Sigmoid colon (tissue), 7 donors: ENCODE results near the gene AP4M1. TPM values are rescaled to one million over a fixed set of nuclear protein-coding genes. Genes with fewer than 3 reads are reported as not detected.

Experiments
- DNase-seq: peaks from one replicate; pipeline ENCODE4 v3.0.0-alpha.2; 2019
- H3K27ac ChIP-seq, 4 donors: fragments of 200-600 bp; sonication (generic); one replicate each; pipeline ENCODE4 v1.5.1; 2016 to 2019; ENCODE audit warnings: mild to moderate bottlenecking in 1 of 4
- H3K27me3 ChIP-seq, 3 donors: fragments of 200-600 bp; sonication (generic); one replicate each; pipeline ENCODE4 v1.5.1; 2019; ENCODE audit warnings: mild to moderate bottlenecking in 1 of 3
- H3K36me3 ChIP-seq, 4 donors: fragments of 200-600 bp; sonication (generic); one replicate each; pipeline ENCODE4 v1.5.1; 2016 to 2019
- H3K4me1 ChIP-seq, 4 donors: fragments of 200-600 bp; sonication (generic); one replicate each; pipeline ENCODE4 v1.5.1; 2017 to 2019
- H3K4me3 ChIP-seq, 4 donors: fragments of 200-600 bp; sonication (generic); one replicate each; pipeline ENCODE4 v1.5.1; 2017 to 2019; ENCODE audit warnings: mild to moderate bottlenecking in 2 of 4, moderate library complexity in 1 of 4
- H3K9me3 ChIP-seq, 4 donors: fragments of 200-600 bp in 3 of 4; sonication (generic) in 3 of 4; one replicate each; pipeline versions ENCODE4 v1.5.1 to v1.6.1; 2013 to 2019
- CTCF ChIP-seq, 4 experiments: fragments of 450-650 bp in 3 of 4; fragments of 200-600 bp in 1 of 4; IDR thresholded peaks; one replicate each; pipeline ENCODE4 v1.5.1; 2016 to 2019; ENCODE audit warnings: antibody characterized with exemption in 4 of 4, mild to moderate bottlenecking in 3 of 4, moderate library complexity in 2 of 4
- EP300 ChIP-seq, 4 donors: sonication (generic); formaldehyde crosslinking; IDR thresholded peaks; one replicate each; pipeline ENCODE4 v1.6.1; 2017; ENCODE audit warnings: antibody characterized with exemption in 4 of 4
- POLR2A ChIP-seq, 2 donors: fragments of 450-650 bp; IDR thresholded peaks; one replicate each; pipeline ENCODE4 v1.6.1; 2016; ENCODE audit warnings: antibody characterized with exemption in 2 of 2, mild to moderate bottlenecking in 2 of 2, moderate library complexity in 2 of 2
- POLR2AphosphoS5 ChIP-seq, 4 donors: sonication (generic); formaldehyde crosslinking; IDR thresholded peaks; one replicate each; pipeline ENCODE4 v1.6.1; 2017; ENCODE audit warnings: antibody characterized with exemption in 4 of 4
- WGBS, 2 donors: extraction: QIAGEN DNeasy Blood & Tissue Kit; methylation state at CpG; one replicate each; pipeline ENCODE4 v1.1.7; 2013; 5-methylcytosine and 5-hydroxymethylcytosine counted together
- intact Hi-C: fragments of 100-400 bp; cut with DNase I; formaldehyde crosslinking; loops from one replicate; pipeline ENCODE4 v1.15.1; 2023
- polyA plus RNA-seq, 3 donors: library from polyadenylated mRNA; stranded (reverse); fragments of 200-250 nt; gene quantifications; one replicate each; pipeline ENCODE4 v1.2.3, GENCODE V29; 2013
- total RNA-seq, 4 donors: library from RNA; depleted of rRNA; stranded (reverse); fragments of >200 nt; gene quantifications; one replicate each; pipeline ENCODE4 v1.1.0, GENCODE V29; 2016
- donor health status: healthy with polysubstance abuse.
- donor health status: Bipolar disorder and iron deficiency.
- donor health status: healthy.

Gene AP4M1
- total and polyA plus RNA-seq, 7 donors, result 14.6 to 26.6 (median 18.1) TPM

GRCh38 chr7:100152404-100152803, 51.0 kb downstream of the AP4M1 start:
- intact Hi-C loops, result no loop called here
- Histone ChIP-seq H3K36me3 (peaks cover 0 to 50% (median 22%) of the 10 kb centered on the region in 4 donors), H3K4me1 (peaks cover 0 to 30% (median 22%) of the 10 kb centered on the region in 4 donors), H3K27ac (no peak overlapping the region), H3K27me3 (no peaks in the 10 kb centered on the region), H3K9me3 (no peaks in the 10 kb centered on the region), H3K4me3 (no peak overlapping the region)
- no peak for DNase-seq
- no peak for TF ChIP-seq CTCF (IDR thresholded peaks at IDR 0.05)
- TF ChIP-seq POLR2A (IDR thresholded peaks at IDR 0.05), result no peak
- no peak for TF ChIP-seq POLR2AphosphoS5 (IDR thresholded peaks at IDR 0.05)
- no peak for TF ChIP-seq EP300 (IDR thresholded peaks at IDR 0.05)

- intact Hi-C loops, result no loop called here
- TF ChIP-seq POLR2A (IDR thresholded peaks at IDR 0.05), result no peak
- no peak for TF ChIP-seq POLR2AphosphoS5 (IDR thresholded peaks at IDR 0.05)
- TF ChIP-seq EP300 (IDR thresholded peaks at IDR 0.05), result no peak
- TF ChIP-seq CTCF (IDR thresholded peaks at IDR 0.05), result no peak
- 72 to 90% methylated on average over 18 of the region's 18 CpGs for WGBS, 2 donors
- Histone ChIP-seq H3K36me3 (peaks cover 0 to 50% (median 22%) of the 10 kb centered on the region in 4 donors), H3K4me1 (peaks cover 0 to 35% (median 26%) of the 10 kb centered on the region in 4 donors), H3K27me3 (no peaks in the 10 kb centered on the region), H3K4me3 (no peak overlapping the region), H3K9me3 (no peaks in the 10 kb centered on the region), H3K27ac (peak overlapping the region in 1 of 4 donors; percentile 13)
- no peak for DNase-seq
These were observed 51.7 kb downstream of the AP4M1 start for GRCh38 chr7:100152937-100153666.

GRCh38 chr7:100153708-100154535, 52.5 kb downstream of the AP4M1 start:
- no peak for DNase-seq
- intact Hi-C loops, result no loop called here
- H3K9me3 ChIP-seq, result no peaks in the 10 kb centered on the region
- no peak for TF ChIP-seq POLR2AphosphoS5 (IDR thresholded peaks at IDR 0.05)
- no peak for TF ChIP-seq POLR2A (IDR thresholded peaks at IDR 0.05)
- TF ChIP-seq CTCF (IDR thresholded peaks at IDR 0.05), result no peak
- no peak for TF ChIP-seq EP300 (IDR thresholded peaks at IDR 0.05)
- peak overlapping the region in 2 of 4 donors; percentile 2 to 36 for H3K27ac ChIP-seq
- H3K36me3 ChIP-seq, result peaks cover 0 to 50% (median 22%) of the 10 kb centered on the region in 4 donors
- peaks cover 0 to 35% (median 25%) of the 10 kb centered on the region in 4 donors for H3K4me1 ChIP-seq
- H3K27me3 ChIP-seq, result no peaks in the 10 kb centered on the region
- H3K4me3 ChIP-seq, result no peak overlapping the region
- WGBS, 2 donors, result 16 to 64% methylated on average over 16 of the region's 16 CpGs

GRCh38 chr7:100154651-100155491, 53.4 kb downstream of the AP4M1 start:
- H3K4me1 ChIP-seq, result peaks cover 0 to 30% (median 19%) of the 10 kb centered on the region in 4 donors
- no peaks in the 10 kb centered on the region for H3K27me3 ChIP-seq
- intact Hi-C loops, result no loop called here
- H3K4me3 ChIP-seq, result no peak overlapping the region
- 35 to 74% methylated on average over 30 of the region's 30 CpGs for WGBS, 2 donors
- H3K27ac ChIP-seq, result peak overlapping the region in 1 of 4 donors; percentile 36
- TF ChIP-seq POLR2A (IDR thresholded peaks at IDR 0.05) (no peak), CTCF (IDR thresholded peaks at IDR 0.05) (no peak), POLR2AphosphoS5 (IDR thresholded peaks at IDR 0.05) (no peak), EP300 (IDR thresholded peaks at IDR 0.05) (no peak)
- no peak for DNase-seq
- peaks cover 0 to 50% (median 22%) of the 10 kb centered on the region in 4 donors for H3K36me3 ChIP-seq
- H3K9me3 ChIP-seq, result no peaks in the 10 kb centered on the region
